Neural cell (in vitro differentiated cells): ENCODE results near the gene ROR1.
"Not testable (repeated sequence)": the region's sequence is repeated elsewhere in the genome, so short reads cannot be mapped to it uniquely, and the experiment has no call there.

Source experiments
- CTCF ChIP-seq: fragments of 450-650 bp; IDR thresholded peaks from 2 replicates; pipeline ENCODE4 v1.5.1; 2014; ENCODE audit warnings: antibody characterized with exemption, mild to moderate bottlenecking, moderate library complexity; ENCODE audit not compliant: poor library complexity, severe bottlenecking
- POLR2AphosphoS5 ChIP-seq: IDR thresholded peaks from 2 replicates; pipeline ENCODE4 v1.6.1; 2012
- RAD21 ChIP-seq: fragments of 450-650 bp; conservative IDR thresholded peaks from 2 replicates; pipeline ENCODE4 v1.6.1; 2014; ENCODE audit warnings: antibody characterized with exemption, mild to moderate bottlenecking, moderate library complexity
- SMC3 ChIP-seq: fragments of 450-650 bp; conservative IDR thresholded peaks from 2 replicates; pipeline ENCODE4 v1.6.1; 2014; ENCODE audit warnings: antibody characterized with exemption, mild to moderate bottlenecking, moderate library complexity; ENCODE audit not compliant: poor library complexity

DNA sequence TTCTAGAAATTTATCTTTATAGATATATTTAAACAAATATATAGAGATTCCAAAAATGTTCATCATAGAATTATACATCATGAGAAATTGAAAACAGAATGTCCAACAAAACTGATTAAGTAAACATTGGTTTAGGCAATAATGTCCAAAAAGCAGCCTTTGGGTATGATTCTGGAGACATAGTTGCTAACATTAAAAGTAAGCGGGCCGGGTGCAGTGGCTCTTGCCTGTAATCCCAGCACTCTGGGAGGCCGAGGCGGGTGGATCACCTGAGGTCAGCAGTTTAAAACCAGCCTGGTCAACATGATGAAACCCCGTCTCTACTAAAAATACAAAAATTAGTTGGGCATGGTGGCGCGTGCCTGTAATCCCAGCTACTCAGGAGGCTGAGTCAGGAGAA, 450.4 kb downstream of the ROR1 start:
- not testable (repeated sequence) for TF ChIP-seq CTCF, RAD21, SMC3, POLR2AphosphoS5
